HepG2 (cell line): ENCODE results near the gene ATP6V0E2. TPM values are rescaled to one million over a fixed set of nuclear protein-coding genes. Genes with fewer than 3 reads are reported as not detected.

Experiments used
- ATAC-seq: fragments of 200-7000 bp; cut with Tn5 transposase; 3 replicates; pipeline ENCODE4 v1.9.1; 2020; ENCODE audit warnings: mild to moderate bottlenecking, moderate library complexity
- BruUV-seq: library from RNA; stranded (reverse); fragments of 400-500 nt; replicated peaks from 2 replicates; lab custom pipeline; 2021; lab: Mats Ljungman, UMichigan
- CTCF ChIA-PET: fragments of 300-600 bp; formaldehyde crosslinking; extraction: SDS; loops from one replicate; lab custom pipeline; 2021; ENCODE audit warnings: low total read pairs, inconsistent platforms, low intra/inter-chr PET ratio; lab: Yijun Ruan, JAX
- POLR2A ChIA-PET: fragments of 350-600 bp; sonication (Branson Sonifier 250); formaldehyde crosslinking; loops from one replicate; lab custom pipeline; 2020; ENCODE audit warnings: antibody characterized with exemption, inconsistent platforms; lab: Yijun Ruan, JAX
- DNase-seq: peaks from one replicate; pipeline ENCODE4 v3.0.0-alpha.2; 2015; ENCODE audit warnings: low spot score
- FAIRE-seq: peaks from 3 replicates; lab custom pipeline; 2011; peaks lifted over from hg19 to GRCh38; lab: Jason Lieb, UNC
- H2AFZ ChIP-seq: one replicate; pipeline ENCODE4 v1.6.1; 2011; ENCODE audit warnings: low read length, inconsistent platforms
- H3K27ac ChIP-seq: fragments of 300-600 bp; 3 replicates; pipeline ENCODE4 v1.8.0; 2011; ENCODE audit warnings: mixed run types, mild to moderate bottlenecking, mixed read lengths, low read length, inconsistent platforms; ENCODE audit not compliant: insufficient read depth; ENCODE audit errors: extremely low read length
- H3K27me3 ChIP-seq, 2 experiments: fragments of 200-600 bp in 1 of 2; 2 replicates in 1 of 2; 3 replicates in 1 of 2; pipeline versions ENCODE4 v1.6.0 to v1.8.0; 2011; ENCODE audit warnings: low read length in 2 of 2, mild to moderate bottlenecking in 2 of 2, moderate library complexity in 2 of 2, inconsistent platforms in 1 of 2; ENCODE audit not compliant: insufficient read depth in 2 of 2, control insufficient read depth in 1 of 2
- H3K36me3 ChIP-seq, 2 experiments: fragments of 200-600 bp in 1 of 2; replicated peaks in 1 of 2; 2 replicates in 1 of 2; 3 replicates in 1 of 2; pipeline versions ENCODE4 v1.5.1 to v1.8.0; 2011; ENCODE audit warnings: low read length in 2 of 2, inconsistent platforms in 1 of 2; ENCODE audit not compliant: insufficient read depth in 2 of 2, control insufficient read depth in 1 of 2
- H3K4me1 ChIP-seq: 2 replicates; pipeline ENCODE4 v1.5.1; 2012; ENCODE audit warnings: low read length, inconsistent platforms; ENCODE audit not compliant: insufficient read depth
- H3K4me2 ChIP-seq: 2 replicates; pipeline ENCODE4 v1.6.0; 2011; ENCODE audit warnings: low read depth, low read length, inconsistent platforms
- H3K4me3 ChIP-seq, 3 experiments: fragments of 200-600 bp in 1 of 3; sonication (generic), shearing (Covaris generic) in 1 of 3; replicated peaks in 1 of 3; 2 replicates each; pipeline ENCODE4 v1.5.1; 2011 to 2016; ENCODE audit warnings: low read length in 3 of 3, inconsistent platforms in 2 of 3, low read depth in 2 of 3, mild to moderate bottlenecking in 2 of 3, control low read depth in 1 of 3, mixed read lengths in 1 of 3; ENCODE audit not compliant: insufficient read depth in 1 of 3
- H3K79me2 ChIP-seq: one replicate; pipeline ENCODE4 v1.6.1; 2011; ENCODE audit warnings: low read length, inconsistent platforms; ENCODE audit not compliant: insufficient read depth
- H3K9ac ChIP-seq: 2 replicates; pipeline ENCODE4 v1.6.0; 2011; ENCODE audit warnings: mild to moderate bottlenecking, low read depth, low read length, inconsistent platforms; ENCODE audit not compliant: insufficient read depth
- H3K9me3 ChIP-seq: 2 replicates; pipeline ENCODE4 v1.5.1; 2012; ENCODE audit warnings: mild to moderate bottlenecking, low read length
- H4K20me1 ChIP-seq: 2 replicates; pipeline ENCODE4 v1.6.0; 2011; ENCODE audit warnings: inconsistent platforms, mild to moderate bottlenecking, low read length, moderate library complexity; ENCODE audit not compliant: insufficient read depth
- DRAP1 ChIP-seq: IDR thresholded peaks from 2 replicates; pipeline ENCODE4 v1.6.1; 2016; ENCODE audit warnings: missing genetic modification reagents, missing compliant biosample characterization
- ETV5 ChIP-seq: IDR thresholded peaks from 2 replicates; pipeline ENCODE4 v1.6.1; 2018; ENCODE audit warnings: missing biosample characterization, missing genetic modification reagents, inconsistent platforms, borderline replicate concordance
- GZF1 ChIP-seq: sonication (generic); formaldehyde crosslinking; IDR thresholded peaks from 2 replicates; pipeline ENCODE4 v1.5.1; 2020; ENCODE audit warnings: mild to moderate bottlenecking, missing genetic modification reagents
- IKZF5 ChIP-seq: IDR thresholded peaks from 2 replicates; pipeline ENCODE4 v1.6.1; 2018; ENCODE audit warnings: missing genetic modification reagents, mild to moderate bottlenecking, missing compliant biosample characterization
- MAFK ChIP-seq, 2 experiments: IDR thresholded peaks in 1 of 2; conservative IDR thresholded peaks in 1 of 2; 2 replicates each; pipeline ENCODE4 v1.6.1; 2011; ENCODE audit warnings: improper control_type of control experiment in 2 of 2, low read length in 2 of 2
- NFYB ChIP-seq: sonication (generic); formaldehyde crosslinking; IDR thresholded peaks from 2 replicates; pipeline ENCODE4 v1.4.0; 2020; ENCODE audit warnings: missing genetic modification reagents
- SIN3A ChIP-seq: IDR thresholded peaks from 2 replicates; pipeline ENCODE4 v1.6.1; 2011; ENCODE audit warnings: low read depth, mild to moderate bottlenecking, control low read depth, low read length, borderline replicate concordance
- SP2 ChIP-seq: sonication (generic); formaldehyde crosslinking; IDR thresholded peaks from 2 replicates; pipeline ENCODE4 v1.5.1; 2020; ENCODE audit warnings: mild to moderate bottlenecking, missing genetic modification reagents
- YY1 ChIP-seq: IDR thresholded peaks from 2 replicates; pipeline ENCODE4 v1.6.1; 2011; ENCODE audit warnings: low read length, low read depth, moderate library complexity, mild to moderate bottlenecking; ENCODE audit not compliant: insufficient read depth, insufficient replicate concordance
- ZBTB8A ChIP-seq: sonication (generic); formaldehyde crosslinking; IDR thresholded peaks from 2 replicates; pipeline ENCODE4 v1.4.0; 2020; ENCODE audit warnings: mild to moderate bottlenecking, low read depth, missing genetic modification reagents, borderline replicate concordance
- ZFAT ChIP-seq: sonication (generic); formaldehyde crosslinking; conservative IDR thresholded peaks from 2 replicates; pipeline ENCODE4 v1.8.1; 2023; ENCODE audit warnings: missing genetic modification reagents, inconsistent platforms
- ZFP82 ChIP-seq: sonication (generic); formaldehyde crosslinking; IDR thresholded peaks from 2 replicates; pipeline ENCODE4 v1.5.1; 2020; ENCODE audit warnings: mild to moderate bottlenecking, missing genetic modification reagents, borderline replicate concordance
- ZNF260 ChIP-seq: sonication (generic); formaldehyde crosslinking; IDR thresholded peaks from 2 replicates; pipeline ENCODE4 v1.4.0; 2020; ENCODE audit warnings: missing genetic modification reagents, low read depth, mild to moderate bottlenecking, borderline replicate concordance
- ZNF275 ChIP-seq: sonication (generic); formaldehyde crosslinking; IDR thresholded peaks from 2 replicates; pipeline ENCODE4 v1.8.0; 2022; ENCODE audit warnings: missing genetic modification reagents, mild to moderate bottlenecking, inconsistent platforms, borderline replicate concordance
- ZNF3 ChIP-seq: IDR thresholded peaks from 2 replicates; pipeline ENCODE4 v1.7.0; 2017; ENCODE audit warnings: inconsistent platforms
- ZUFSP ChIP-seq: sonication (generic); formaldehyde crosslinking; IDR thresholded peaks from 2 replicates; pipeline ENCODE4 v1.9.0; 2021; ENCODE audit warnings: missing genetic modification reagents, mild to moderate bottlenecking, borderline replicate concordance
- WGBS: methylation state at CpG from one replicate; pipeline ENCODE4 v1.1.6; 2017; ENCODE audit warnings: low lambda C conversion rate; 5-methylcytosine and 5-hydroxymethylcytosine counted together
- in situ Hi-C: cut with HindIII; loops from 2 replicates; pipeline ENCODE4 v1.10.0; 2017; ENCODE audit warnings: low pct_unique_long_range_greater_than_20kb; ENCODE audit not compliant: extremely low pct_ligation_motif_present
- intact Hi-C: fragments of 100-400 bp; cut with micrococcal nuclease; formaldehyde crosslinking; loops from one replicate; pipeline ENCODE4 v1.10.0; 2022; ENCODE audit not compliant: unreplicated experiment
- polyA plus RNA-seq, 8 experiments: library from polyadenylated mRNA; depleted of rRNA in 3 of 8; stranded (reverse) in 7 of 8; unstranded in 1 of 8; fragments of >200 nt; fragmentation: Illumina TruSeq in 4 of 8; extraction: Trizol in 4 of 8; gene quantifications; 2 replicates each; pipeline versions ENCODE4 v1.2.1 to v1.2.3, GENCODE V29; 2011 to 2016; ENCODE audit warnings: low read depth in 4 of 8, missing spikeins in 1 of 8, mixed read lengths in 1 of 8; ENCODE audit not compliant: insufficient read depth in 1 of 8
- total RNA-seq, 5 experiments: library from RNA; depleted of rRNA; stranded (reverse); fragments of >200 nt; fragmentation: Illumina TruSeq; extraction: Trizol; gene quantifications; 2 replicates each; pipeline ENCODE4 v1.2.3, GENCODE V29; 2016; ENCODE audit warnings: low read depth in 1 of 5

The ATP6V0E2 gene
- total and polyA plus RNA-seq, 2 of the 13 experiments (the other 11 are each of a cell fraction or from before 2014, with no cell fraction given) = 36.8 to 203 TPM

- no peak overlapping the region for H3K9ac ChIP-seq
- H3K4me1 ChIP-seq = peaks cover 15% of the 10 kb centered on the region
- intact Hi-C loops (loop anchor here (2.0 kb wide), 1 partner anchor 35 kb away; the partner anchor contains the start of gene ATP6V0E2), in situ Hi-C loops (no loop called here)
- no peak for DNase-seq
- no TSS peak for BruUV-seq
- H2AFZ ChIP-seq = no peak overlapping the region
- no peak for FAIRE-seq
- 32% methylated on average over 13 of the region's 17 CpGs for WGBS
- peaks cover 2% of the 10 kb centered on the region for H3K79me2 ChIP-seq
- no peak overlapping the region for H3K4me2 ChIP-seq
- no peaks in the 10 kb centered on the region for H3K9me3 ChIP-seq
- H3K36me3 ChIP-seq = no peaks in the 10 kb centered on the region
- no peak for ATAC-seq
- no peak overlapping the region for H3K27ac ChIP-seq
- CTCF ChIA-PET = no interaction called here
- POLR2A ChIA-PET = interaction anchor here (0.7 to 1.6 kb wide), 7 partner anchors 9 to 569 kb away, joined by 3 to 9 read pairs (median 3); no protein-coding TSS in a partner anchor
- no peaks in the 10 kb centered on the region for H4K20me1 ChIP-seq
- H3K4me3 ChIP-seq = no peak overlapping the region
- H3K27me3 ChIP-seq = no peaks in the 10 kb centered on the region
- 0 out of 2 replicates have a peak, but pooled peaks have one; percentile 14 for TF ChIP-seq GZF1 (CRISPR knock-in tag)
- TF ChIP-seq ETV5 (CRISPR knock-in tag) = no peak
- TF ChIP-seq ZFP82 (CRISPR knock-in tag) = 0 out of 2 replicates have a peak, but pooled peaks have one; percentile 15
- TF ChIP-seq ZNF260 (CRISPR knock-in tag) = no peak
- no peak for TF ChIP-seq ZNF3
- no peak for TF ChIP-seq IKZF5 (CRISPR knock-in tag)
- no peak for TF ChIP-seq DRAP1
- TF ChIP-seq YY1 = no peak
- TF ChIP-seq ZNF275 (CRISPR knock-in tag) = no peak
- TF ChIP-seq ZFAT (CRISPR knock-in tag) = 0 out of 2 replicates have a peak, but pooled peaks have one; percentile 13
- TF ChIP-seq SIN3A = peak; percentile 76; the same call in 1 of the 2 replicates
- no peak for TF ChIP-seq ZBTB8A
- TF ChIP-seq MAFK (conservative IDR thresholded peaks at IDR 0.05 in 1 of 2, IDR thresholded peaks at IDR 0.05 in 1 of 2; ENCODE audit: low read length in 2 of 2) = peak; percentile 70
- no peak for TF ChIP-seq SP2 (CRISPR knock-in tag)
- no peak for TF ChIP-seq ZUFSP (CRISPR knock-in tag)
- TF ChIP-seq NFYB (CRISPR knock-in tag) = peak; percentile 83; the same call in 1 of the 2 replicates
Observed at GRCh38 chr7:149837564-149838223, 36.1 kb upstream of the ATP6V0E2 start.
